ENCODE measurements around the gene FLYWCH2. TPM values are rescaled to one million over a fixed set of nuclear protein-coding genes. Genes with fewer than 3 reads are reported as not detected.

Gene FLYWCH2
- total RNA-seq, 1 donor from 2014 or later: 37.0 TPM

DNA sequence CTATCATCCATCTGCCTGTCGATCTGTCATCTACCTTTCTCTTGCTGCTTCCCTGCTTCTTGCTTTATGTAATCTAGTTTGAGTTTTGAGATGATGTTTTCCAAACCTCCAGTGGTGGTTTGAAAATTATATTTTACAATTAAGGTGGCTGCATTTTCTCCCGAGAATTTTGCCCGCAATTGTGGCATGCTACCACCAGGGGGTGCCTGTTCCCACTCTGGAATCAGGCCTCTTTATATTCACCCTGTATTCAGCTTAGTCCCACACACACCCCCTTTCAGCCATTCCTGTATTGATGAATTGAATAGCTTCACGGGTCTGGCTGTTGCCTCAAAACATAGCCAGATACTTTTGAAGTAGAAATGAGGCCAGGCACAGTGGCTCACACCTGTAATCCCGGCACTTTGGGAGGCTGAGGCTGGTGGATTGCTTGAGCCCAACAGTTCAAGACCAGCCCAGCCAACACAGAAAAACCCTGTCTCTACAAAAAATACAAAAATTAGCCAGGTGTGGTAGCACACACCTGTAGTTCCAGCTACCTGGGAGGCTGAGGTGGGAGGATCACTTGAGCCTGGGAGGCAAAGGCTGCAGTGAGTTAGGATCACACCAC is 28.2 kb upstream of the FLYWCH2 start:
- DNase-seq: no peak

DNA sequence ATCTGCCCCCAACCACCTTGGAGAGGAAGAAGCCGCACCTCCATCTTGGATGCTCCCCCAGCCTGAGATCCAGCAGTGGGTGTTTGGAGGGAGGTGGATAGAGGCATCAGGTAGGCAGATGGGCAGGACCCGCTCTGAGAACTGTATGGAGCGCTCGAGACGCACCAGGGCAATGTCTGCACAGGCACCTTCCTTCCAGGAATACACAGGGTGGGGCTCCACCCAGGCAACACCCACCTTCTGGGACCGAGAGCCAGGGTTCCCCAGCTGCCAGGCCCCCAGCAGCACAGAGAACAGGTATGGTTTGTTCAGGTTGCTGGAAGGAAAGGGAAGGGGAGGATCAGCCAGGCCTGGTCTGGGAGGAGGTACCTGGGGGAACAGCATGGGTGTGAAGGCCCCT is 27.5 kb upstream of the FLYWCH2 start:
- no peak for DNase-seq

DNA sequence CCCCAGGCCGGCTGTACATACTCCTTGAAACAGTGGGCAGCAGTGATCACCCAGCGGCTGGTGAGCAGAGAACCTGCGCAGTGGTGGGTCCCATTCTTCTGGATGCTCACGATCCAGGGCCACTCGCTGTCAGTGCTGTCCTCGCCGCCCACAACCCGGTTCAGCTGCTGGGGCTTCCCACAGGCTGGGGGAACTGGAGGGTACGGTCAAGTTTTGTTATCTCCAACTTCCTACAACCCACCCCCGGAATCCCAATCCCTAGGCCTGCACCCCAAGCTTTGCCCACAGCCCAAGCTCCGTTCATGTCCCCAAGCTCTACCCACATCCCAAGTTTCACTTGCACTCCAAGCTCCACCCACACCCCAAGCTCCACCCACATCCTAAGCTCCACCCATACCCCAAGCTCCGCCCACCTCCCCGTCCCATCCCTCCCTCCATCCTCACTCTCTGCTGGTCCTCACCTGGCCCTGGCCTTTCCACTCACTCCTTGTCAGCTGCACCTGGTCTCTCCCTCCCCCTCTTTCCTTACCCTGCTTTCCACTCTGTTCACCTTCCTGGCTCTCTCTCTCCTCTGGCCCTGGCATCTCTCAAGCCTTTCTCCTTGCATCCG is 26.8 kb upstream of the FLYWCH2 start:
- no peak for DNase-seq

DNA sequence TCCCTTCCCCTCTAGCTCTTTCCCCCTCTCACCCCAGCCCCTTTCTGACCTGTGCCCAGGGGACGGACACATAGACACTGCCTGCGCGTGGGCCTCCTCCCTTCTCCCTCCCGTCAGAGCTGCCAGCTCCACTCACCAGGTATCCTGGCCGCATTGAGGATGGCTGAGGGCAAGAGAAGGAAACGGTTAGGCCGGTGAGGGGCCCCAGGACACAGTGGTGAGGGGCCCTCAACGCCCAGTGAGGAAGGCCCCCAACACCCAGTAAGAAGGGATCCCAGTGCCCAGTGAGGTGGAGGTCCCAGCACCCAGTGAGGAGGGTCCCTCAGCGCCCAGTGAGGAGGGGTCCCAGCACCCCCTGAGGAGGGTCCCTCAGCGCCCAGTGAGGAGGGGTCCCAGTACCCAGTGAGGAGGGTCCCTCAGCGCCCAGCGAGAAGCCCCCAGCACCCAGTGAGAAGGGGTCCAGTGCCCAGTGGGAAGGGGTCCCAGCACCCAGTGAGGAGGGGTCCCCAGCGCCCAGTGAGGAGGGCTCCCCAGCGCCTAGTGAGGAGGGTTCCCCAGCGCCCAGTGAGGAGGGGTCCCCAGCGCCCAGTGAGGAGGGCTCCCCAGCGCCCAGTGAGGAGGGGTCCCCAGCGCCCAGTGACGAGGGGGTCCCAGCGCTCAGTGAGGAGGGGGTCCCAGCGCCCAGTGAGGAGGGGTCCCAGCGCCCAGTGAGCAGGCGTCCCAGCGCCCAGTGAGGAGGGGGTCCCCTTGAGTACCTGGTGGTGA is 26.1 kb upstream of the FLYWCH2 start:
- DNase-seq: no peak

DNA sequence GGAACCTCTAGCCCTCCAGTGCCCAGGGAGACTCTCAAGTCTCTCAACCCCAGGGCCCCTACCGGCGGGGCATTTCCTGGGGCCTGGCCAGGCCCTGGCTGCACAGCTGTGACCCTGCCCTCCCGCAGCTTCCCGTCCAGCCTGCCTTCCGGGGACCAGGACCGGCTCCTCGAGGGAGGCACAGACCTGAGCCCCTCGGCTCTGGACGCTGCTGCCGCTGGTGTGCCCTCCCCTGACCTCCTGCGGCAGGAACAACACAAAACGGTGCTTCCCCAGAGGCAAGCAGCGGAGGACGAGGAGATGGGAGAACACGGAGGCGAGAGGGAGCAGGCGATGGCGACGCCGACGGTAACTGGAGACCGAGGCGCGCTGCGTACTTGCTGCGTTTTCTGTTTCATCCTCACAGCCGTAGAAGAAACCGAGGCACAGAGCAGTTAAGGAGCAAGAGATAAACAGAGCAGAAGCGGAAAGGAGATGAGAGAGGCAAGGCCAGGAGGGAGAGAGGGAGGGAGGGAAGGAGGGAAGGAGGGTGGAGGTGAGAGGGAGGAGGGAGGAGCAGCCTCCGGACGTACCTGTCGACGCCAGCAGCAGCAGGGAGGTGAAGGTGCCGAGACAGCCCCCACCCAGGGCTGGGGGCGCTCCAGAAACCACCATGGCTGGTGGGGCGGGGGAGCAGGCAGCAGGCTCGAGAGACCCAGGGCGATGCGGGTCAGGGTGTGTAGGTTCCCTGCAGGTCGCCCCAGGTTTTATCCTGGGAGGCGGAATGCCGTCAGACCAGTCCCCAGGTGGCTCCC is 25.4 kb upstream of the FLYWCH2 start, which contains the start of gene PRSS22:
PRSS22 (minus strand) TSS at position 720 of the 794 bp plus-strand sequence; CDS start at position 654, 66 bp downstream.
- peak; percentile 36 for DNase-seq

DNA sequence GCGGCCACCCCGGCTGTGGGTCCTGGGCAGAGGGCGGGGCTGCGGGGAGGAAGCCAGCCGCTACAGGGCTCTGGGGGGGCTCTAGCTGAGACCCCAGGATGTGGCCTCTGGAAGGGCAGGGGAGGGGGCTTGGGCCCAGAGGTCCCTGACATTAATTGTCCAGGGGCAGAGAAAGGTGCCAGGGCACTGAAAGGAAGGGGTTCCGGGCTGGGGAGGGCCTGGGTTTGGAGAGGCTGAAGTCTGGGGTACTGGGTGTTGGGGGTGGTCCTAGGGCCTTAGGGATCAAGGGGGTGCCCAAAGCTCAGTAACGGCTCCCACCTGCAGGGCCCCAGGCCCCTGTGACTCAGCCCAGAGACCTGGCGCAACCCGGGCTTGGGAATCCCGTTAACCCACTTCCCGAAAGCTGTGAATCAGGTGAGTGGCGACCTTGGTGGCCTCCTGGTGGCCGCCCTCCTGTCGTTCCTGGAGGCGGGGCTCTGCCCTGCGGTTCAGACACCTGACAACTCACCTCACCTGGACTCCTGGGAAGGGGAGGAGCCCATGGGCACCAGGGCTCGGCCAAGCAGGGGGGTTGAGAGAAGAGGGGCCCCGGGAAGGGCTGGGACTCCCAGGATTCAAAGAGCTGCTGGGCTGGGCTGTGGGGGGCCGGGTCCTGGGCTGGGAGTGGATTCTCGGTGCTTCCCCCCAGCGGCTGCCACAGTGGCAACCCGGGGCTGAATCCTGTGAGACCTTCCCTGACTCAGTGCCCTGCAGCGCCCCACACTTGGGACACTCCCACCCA is 24.6 kb upstream of the FLYWCH2 start:
- peak; percentile 9 for DNase-seq

DNA sequence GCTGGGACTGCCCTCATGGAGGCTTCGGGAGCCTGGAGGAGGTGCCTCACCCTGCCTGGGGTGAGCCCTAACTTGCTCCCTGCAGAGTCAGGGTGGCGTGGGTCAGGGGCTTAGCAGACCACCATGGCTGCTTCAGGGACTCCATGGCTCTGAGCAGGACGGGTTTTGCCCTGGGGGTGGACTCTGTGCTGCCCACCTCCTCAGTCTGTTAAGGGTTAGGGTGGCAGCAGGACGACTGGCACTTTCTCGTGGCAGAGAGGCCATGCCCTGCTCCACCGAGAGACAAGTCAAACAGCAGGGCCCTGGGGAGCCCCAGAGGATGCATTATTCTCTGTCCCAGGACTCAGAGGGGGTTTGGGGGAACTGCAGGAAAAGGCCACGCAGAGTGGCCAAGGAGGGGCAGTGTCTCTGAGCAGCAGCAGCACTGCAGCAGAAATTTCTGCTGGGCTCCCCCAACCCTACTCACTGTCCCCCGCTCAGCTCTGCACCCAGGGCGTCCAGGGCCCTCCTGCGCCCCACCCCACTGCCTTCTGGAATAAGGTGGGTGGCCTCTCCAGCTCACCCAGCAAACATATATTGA is 23.2 kb upstream of the FLYWCH2 start:
- no peak for DNase-seq

DNA sequence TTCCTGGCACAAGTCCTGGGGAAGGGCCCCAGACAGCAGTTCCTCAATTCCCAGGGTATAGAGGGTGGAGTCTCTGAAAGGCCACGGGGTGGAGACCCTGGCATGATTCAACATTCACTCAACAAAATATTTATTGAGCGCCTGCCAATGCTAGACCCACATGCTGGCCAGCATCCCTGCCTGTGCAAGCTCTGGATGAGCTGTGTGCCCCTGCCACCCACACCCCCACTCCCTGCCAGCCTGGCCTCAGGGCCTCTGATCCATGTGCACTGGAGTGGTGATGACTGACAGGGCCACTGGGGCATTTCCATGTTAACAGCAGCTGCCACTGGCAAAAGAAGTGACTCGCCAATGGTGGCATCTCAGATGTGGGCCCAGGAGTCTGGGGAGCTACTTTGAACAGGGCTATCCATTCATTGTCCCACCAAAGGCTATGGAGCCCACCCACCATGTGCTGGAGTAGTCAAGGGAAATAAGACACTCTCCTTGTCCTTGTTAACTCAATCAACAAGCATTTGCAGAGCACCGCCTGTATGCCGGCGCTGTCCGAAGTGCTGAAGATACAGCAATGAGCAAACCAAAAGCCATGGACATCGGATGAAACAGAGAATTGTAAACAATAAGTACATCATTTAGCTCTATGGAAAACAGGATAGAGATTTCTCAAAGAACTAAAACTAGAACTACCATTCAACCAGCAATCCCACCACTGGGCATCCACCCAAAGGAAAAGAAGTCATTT is 22.0 kb upstream of the FLYWCH2 start:
- no peak for DNase-seq

DNA sequence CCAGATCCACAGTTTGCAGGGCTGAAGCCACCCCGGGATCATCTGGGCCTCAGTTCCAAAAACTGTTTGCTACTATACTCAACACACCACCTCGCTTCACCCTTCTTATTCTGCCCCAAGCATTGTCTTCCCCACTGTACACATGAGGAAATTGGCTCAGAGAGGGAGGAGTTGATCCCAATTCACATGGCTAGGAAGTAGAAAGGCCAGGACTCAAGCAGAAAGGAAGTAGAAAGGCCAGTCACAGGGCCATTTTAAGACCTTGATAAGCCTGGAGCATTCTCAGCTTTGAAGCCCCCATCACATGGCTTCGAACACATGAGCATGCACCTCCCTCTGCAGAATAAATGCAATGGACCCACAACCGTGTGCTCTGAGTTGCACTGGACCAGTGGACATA is 17.4 kb upstream of the FLYWCH2 start:
- no peak for DNase-seq

DNA sequence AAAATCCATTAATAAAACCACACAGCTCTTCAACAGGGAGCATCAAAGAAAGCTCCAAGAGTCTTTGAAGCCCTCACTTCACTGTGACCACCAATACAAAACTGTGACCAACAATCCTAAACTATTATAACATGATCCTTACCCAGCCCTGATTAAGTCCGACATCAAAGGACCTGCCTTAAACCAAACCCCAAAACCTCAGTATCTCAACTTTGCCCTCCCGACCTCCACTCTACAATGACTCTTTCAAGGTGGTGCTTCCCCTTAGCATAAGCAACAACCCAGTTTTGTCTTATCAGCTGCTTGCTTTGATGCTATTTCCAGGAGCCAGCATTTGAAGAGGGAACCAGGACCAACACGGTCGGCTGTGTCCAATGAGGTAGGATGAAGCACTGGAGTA is 16.6 kb upstream of the FLYWCH2 start:
- DNase-seq: no peak

DNA sequence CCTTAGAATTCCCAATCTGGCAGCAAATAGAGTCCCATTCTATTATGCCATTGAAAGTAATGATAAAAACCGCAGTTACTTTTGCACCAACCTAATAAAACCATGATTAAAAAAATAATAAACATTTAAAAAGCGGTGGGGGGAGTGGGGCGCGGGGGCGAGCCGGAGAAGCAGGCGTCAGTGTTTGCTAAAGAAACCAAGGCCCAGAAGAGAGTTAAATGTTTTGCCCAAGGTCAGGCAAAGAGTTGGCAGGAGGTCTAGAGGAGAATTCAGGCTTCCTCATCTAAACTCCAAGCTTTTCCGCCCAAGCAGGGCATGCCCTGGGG is 15.4 kb upstream of the FLYWCH2 start:
- no peak for DNase-seq

DNA sequence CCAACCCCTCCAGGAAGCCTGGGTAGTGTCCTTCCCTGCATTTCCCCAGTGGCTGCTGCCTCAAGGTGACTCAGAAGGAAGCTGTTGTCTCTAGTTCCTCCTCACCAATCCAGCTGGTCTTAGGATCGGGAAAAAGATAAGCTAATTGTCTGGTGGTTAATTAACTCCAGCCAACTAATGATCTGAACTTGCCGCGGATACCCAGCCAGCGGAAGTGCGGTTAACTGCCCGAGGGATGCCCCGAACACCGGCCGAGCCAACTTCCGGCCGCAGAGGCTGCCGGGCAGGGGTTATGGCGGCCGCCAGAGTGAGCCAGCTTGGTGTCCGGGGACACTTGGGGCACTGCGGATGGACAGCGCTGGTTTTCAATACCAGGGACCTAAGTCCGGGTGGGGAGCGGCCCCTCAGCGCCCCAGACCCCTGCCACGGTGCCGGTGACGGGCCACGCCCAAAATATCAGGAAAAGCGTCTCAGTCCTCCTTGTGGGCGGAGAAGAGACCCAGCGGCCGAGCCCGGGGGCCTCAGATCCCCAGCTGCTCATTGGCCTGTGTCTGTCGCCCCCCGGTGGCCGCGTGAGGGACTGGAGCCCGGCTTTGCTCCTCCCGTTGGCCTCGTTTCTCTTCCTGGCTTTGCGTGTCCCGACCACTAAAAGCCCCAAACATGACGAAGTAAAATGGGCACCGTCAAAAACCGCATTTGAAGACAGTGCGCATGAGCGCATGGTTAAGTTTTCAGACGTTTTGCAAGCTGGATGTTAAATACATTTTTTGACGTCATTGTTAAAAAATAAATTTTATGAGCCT is 14.8 kb upstream of the FLYWCH2 start:
- peak; percentile 96 for DNase-seq

DNA sequence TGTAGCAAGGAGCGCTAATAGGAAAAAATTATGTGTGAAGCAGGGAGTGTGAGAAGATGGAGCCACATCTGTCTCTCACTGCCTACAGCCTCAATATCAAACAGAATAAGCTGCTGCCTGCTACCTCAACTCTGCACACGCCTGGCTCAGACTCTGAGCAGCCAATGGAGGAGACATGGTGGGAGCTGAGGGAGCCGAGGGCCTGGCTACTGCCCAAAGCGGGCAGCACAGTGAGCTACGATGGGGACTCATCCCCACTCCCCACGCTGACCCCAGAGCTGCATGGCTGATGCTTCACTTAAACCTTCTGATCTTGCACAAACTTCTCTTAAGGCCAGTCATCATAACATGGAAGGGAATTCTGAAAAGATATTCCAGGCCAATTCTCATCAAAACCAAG is 11.1 kb upstream of the FLYWCH2 start:
- no peak for DNase-seq

DNA sequence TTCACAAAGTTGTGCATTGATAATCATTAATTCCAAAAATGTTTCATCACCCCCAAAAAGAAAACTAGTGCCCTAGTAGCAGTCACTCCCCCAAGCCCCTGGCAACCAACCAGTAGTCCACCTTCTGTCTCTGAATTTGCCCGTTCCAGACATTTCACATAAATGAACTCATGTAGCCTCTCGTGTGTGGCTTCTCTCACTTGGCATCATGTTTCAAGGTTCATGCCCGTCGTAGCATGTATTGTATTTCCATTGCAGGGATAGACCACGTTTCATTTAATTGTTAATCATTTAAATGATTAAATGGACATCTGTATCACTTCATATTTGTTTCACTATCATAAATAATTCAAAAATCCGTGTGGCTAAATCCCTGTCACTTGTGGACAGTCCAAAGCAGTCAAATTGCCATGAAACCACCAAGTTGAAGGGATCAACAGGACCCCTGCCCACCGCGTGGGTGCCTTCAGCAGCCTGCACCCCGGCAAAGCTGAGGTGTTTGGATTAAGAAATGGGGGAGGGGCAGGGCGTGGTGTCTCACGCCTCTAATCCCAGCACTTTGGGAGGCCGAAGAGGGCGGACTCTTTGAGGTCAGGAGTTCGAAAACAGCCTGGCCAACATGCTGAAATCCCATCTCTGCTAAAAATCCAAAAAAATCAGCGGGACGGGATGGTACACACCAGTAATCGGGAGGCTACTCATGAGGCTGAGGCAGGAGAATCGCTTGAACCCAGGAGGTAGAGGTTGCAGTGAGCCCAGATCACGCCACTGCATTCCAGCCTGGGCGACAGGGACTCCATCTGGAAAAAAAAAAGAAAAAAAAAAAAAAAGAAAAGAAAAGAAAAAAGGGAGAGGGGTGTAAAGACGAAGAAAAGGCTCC is 8.7 kb upstream of the FLYWCH2 start:
- DNase-seq: no peak

DNA sequence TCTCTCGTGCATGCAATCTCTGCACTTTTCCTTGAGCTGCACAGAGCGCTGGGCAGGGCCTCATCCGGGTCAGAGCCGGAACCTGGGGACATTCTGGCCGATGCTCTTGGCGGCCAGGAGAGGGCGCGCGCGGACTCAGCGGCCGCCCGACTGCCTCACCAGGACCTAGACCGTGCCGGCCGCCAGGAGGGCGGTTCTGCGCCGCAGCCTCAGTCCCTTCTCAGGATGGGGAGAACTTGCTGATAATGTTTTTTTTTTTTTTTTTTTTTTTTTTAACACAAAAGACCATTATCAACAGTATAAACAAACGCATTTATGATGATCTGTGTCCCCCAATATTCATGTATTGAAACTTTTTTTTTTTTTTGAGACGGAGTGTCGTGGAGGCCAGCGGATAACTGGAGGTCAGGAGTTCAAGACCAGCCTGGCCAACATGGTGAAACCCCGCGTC is 8.1 kb upstream of the FLYWCH2 start:
- peak; percentile 79 for DNase-seq

DNA sequence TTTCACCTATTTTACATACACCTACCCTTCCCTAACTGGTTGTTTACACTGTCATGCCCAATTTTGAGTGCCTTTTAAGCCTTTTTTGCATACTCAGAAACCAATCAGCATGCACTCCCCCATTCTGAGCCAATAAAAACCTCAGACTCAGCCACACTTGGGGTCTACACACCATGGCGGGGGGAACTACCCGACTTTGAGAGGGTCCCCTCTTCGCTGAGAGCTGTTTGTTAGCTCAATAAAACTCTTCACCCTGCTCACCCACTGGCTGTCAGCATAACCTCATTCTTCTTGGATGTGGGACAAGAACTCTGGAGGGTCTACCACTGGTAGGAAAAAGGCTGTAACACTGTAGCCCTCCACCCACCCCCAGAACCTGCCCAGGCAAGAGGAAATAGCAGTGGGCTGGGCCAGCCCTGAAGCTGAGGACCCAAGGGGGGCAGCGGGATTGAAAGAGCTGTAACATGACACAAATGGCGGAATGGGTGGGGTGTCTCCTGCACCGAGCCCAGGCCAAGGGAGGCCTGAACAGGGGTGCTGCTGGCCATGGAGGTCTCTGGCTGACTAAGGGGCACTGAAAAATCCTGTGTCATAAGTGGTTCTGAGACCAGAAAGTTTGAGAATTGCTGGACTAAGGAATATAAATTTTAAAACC is 3.0 kb upstream of the FLYWCH2 start:
- no peak for DNase-seq

DNA sequence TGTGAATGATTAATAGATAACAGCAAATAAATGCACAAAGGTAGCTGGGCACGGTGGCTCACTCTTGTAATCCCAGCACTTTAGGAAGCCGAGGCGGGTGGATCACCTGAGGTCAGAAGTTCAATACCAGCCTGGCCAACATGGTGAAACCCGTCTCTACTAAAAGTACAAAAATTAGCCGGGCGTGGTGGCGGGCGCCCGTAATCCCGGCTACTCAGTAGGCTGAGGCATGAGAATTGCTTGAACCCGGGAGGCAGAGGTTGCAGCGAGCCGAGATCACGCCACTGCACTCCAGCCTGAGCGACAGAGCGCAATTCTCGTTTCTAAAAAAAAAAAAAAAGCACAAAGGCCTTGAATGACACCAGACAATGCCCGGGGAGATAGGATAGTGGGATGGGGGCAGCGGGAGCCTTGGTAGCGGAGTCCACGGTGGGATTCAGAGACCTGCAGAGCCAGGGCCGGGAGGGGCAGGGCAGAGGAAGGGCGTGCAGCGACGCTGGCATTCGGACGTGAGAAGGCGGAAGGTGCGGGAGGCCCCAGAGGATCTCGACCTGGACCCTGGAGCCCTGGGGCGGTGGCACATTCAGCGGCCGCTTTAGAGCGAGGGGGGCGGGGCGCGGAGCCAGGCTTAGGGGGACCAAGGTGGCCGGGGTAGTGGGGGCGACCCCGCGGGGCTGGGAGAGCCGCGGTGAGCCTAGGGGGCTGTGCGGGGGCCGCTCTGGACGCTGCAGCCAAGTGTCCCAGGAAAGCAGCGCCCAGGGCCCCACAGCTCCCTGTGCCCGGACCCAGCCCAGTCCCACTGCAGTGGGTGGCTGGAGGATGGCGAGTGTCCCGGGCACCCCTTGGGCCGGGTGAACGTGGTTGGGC is 999 bp upstream of the FLYWCH2 start:
- peak; percentile 38 for DNase-seq

Measured in tongue (tissue), 2 donors.